MV-4-11 (cell line): ENCODE data around the gene MTF1.
"Not testable (repeated sequence)": the region's sequence is repeated elsewhere in the genome, so short reads cannot be mapped to it uniquely, and the experiment has no call there.

Experiments
- DNase-seq: peaks from one replicate; lab custom pipeline; 2025; lab: John Stamatoyannopoulos, UW

Gene MTF1

GRCh38 chr1:37859507-37860345 lies at the start of gene MTF1:
Gene MTF1 (minus strand): TSS chr1:37859592. CDS start chr1:37857658, 1,934 bp downstream.
- peak; percentile 97 for DNase-seq

DNA sequence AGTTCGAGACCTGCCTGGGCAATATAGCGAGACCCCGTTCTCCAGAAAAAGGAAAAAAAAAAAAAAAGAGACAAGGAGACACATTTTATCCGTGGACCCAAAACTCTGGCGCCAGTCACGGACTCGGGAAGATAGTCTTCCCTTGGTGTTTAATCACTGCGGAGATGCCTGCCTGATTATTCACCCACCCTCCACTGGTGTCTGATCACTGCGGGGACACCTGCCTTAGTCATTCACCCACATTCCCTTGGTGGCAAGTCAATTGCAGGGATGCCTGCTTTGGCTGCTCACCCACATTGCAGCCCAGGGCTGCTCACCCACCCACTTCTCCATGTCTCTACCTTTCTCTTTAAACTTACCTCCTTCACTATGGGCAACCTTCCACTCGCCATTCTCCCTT lies 49.1 kb upstream of the MTF1 start:
- not testable (repeated sequence) for DNase-seq

GRCh38 chr1:37907416-37908125 lies 48.2 kb upstream of the MTF1 start:
- not testable (repeated sequence) for DNase-seq

DNA sequence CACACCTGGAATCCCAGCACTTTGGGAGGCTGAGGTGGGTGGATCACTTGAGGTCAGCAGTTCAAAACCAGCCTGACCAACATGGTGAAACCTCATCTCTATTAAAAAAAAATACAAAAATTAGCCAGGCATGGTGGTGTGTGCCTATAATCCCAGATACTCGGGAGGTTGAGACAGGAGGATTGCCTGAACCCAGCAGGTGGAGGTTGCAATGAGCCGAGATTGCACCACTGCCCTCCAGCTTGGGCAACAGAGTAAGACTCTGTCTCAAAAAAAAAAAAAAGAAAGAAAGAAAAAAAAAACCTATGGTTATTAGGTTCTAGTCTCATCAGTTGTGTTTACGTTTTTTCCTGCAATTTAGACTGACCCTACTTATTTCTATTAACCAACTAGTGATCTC lies 47.2 kb upstream of the MTF1 start:
- not testable (repeated sequence) for DNase-seq

- DNase-seq, result no peak
These were observed 46.3 kb upstream of the MTF1 start for GRCh38 chr1:37905727-37906126.

- DNase-seq, result not testable (repeated sequence)
These were observed 44.5 kb upstream of the MTF1 start for GRCh38 chr1:37903921-37904320.

GRCh38 chr1:37902983-37903382 lies 43.6 kb upstream of the MTF1 start:
- no peak for DNase-seq

DNA sequence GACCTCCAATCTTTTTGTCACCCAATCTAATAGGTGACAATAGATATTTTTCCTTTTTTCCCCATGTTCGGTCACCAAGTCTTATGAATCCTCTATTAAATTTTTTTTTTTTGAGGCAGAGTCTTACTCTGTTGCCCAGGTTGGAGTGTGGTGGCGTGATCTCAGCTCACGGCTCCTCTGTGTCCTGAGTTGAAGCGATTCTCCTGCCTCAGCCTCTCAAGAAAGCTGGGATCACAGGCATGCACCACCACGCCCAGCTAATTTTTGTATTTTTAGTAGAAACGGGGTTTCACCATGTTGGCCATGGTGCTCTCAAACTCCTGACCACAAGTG lies 42.5 kb upstream of the MTF1 start:
- DNase-seq, result no peak

GRCh38 chr1:37901191-37901892 lies 42.0 kb upstream of the MTF1 start:
- peak; percentile 38 for DNase-seq

GRCh38 chr1:37897563-37897962 lies 38.2 kb upstream of the MTF1 start:
- not testable (repeated sequence) for DNase-seq

GRCh38 chr1:37893673-37894072 lies 34.3 kb upstream of the MTF1 start:
- DNase-seq, result no peak

- peak; percentile 29 for DNase-seq
These were observed 33.0 kb upstream of the MTF1 start for GRCh38 chr1:37892151-37893047.

GRCh38 chr1:37890378-37891014 lies 31.1 kb upstream of the MTF1 start:
- peak; percentile 52 for DNase-seq

GRCh38 chr1:37888022-37888700 lies 28.8 kb upstream of the MTF1 start:
- DNase-seq, result no peak

- no peak for DNase-seq
These were observed 24.8 kb upstream of the MTF1 start for GRCh38 chr1:37884145-37884544.

DNA sequence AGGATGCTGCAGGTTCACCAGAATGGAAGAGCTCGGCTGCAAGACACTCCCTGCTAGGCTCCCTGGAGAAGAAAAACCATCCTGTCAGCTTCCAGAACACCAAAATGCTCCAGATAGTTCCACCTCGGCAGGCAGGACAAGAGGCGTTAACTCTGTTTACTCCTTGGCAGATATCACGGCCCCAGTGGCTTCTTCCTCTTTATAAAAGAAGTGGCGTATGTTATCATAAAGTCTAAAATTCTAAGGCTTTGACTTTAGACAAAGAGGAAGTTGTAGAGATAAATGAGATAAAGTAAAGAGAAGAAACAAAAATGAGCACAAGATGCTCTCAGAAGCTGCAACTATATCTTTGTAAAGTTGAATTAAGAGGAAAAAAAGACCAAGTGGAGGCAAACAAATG lies 24.3 kb upstream of the MTF1 start:
- DNase-seq, result no peak

DNA sequence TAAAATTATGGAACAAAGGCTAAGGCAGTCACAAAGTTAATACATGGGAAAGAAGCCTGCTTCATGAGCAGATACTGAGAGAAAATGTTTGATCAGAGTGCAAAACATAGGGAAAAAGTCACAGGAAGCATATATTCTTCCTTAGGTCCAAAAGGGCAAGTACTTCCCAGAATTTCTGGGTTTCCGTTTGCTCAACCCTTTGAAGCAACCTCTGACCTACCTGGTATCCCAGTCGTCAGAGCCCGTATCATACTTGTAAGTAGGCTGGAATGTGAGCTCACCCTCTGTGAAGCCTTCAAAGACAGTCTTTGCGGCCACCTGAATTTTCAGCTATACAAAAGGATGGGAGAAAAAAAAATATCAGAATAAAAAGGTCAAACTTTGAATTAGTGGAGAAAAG lies 20.5 kb upstream of the MTF1 start:
- no peak for DNase-seq

DNA sequence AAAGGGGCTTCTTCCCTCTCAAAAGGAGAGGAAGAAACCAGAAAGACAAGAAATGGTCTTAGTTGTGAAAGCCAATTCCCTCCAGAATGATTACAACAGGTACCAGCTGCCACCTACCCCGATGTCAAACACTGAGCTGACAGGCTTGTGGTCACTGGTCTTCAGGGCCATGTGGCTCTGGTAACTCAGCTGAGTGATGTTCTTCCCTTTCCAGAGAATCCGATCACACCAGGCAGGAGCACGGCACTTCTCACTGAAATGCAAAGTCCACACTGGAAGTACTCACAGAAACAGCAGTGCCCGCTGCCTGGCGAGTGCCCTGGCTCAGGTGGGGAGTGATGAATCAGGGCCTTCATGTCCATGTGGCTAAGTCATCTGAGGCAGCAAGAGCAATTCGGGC lies 18.7 kb upstream of the MTF1 start:
- DNase-seq, result no peak

DNA sequence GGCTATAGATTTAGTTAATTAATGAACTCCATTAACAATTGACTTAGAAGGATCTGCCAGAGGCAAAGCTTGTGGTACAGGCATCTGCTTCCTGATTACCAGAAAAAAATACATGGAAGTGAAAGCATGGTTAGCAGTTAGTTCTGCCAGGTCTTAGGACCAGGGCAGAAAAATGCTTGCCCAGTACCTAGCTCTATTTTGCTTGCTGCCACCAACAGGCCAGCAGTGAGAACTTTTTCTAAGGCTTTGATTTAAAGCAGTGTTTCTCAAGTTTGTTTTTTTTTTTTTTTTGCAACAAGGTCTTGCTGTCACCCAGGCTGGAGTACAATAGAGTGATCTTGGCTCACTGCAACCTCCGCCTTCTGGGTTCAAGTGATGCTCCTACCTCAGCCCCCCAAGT lies 16.4 kb upstream of the MTF1 start:
- DNase-seq, result peak; percentile 82

DNA sequence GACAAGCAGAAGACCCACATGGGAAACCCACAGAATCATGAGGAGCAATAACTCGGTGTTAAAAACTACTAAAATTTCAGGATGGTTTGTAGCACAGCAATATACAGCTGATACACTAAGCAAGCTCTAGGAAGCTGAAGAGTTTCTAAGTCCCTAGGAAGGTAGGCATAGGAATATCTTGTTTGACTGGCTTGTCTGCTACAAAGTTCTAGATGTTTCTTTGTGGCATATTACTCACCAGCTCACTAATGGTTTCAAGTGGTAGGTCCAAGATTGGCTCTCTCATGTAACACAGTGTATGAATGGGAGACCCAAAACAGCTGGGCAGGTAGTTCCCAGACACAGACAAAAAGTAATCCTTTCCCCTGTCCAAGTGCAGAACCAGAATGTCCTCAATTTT lies 13.3 kb upstream of the MTF1 start:
- no peak for DNase-seq

GRCh38 chr1:37868466-37868865 lies 9.1 kb upstream of the MTF1 start:
- DNase-seq, result no peak
